ENCODE measurements around the gene DAPK1. TPM values are rescaled to one million over a fixed set of nuclear protein-coding genes. Genes with fewer than 3 reads are reported as not detected.
"Not testable (repeated sequence)": the region's sequence is repeated elsewhere in the genome, so short reads cannot be mapped to it uniquely, and the experiment has no call there.

Gene DAPK1
- total RNA-seq, 1 donor from 2014 or later: 0.69 TPM

GRCh38 chr9:87542141-87542540, 44.5 kb downstream of the DAPK1 start:
- intact Hi-C loops (cut with micrococcal nuclease): no loop called here

DNA sequence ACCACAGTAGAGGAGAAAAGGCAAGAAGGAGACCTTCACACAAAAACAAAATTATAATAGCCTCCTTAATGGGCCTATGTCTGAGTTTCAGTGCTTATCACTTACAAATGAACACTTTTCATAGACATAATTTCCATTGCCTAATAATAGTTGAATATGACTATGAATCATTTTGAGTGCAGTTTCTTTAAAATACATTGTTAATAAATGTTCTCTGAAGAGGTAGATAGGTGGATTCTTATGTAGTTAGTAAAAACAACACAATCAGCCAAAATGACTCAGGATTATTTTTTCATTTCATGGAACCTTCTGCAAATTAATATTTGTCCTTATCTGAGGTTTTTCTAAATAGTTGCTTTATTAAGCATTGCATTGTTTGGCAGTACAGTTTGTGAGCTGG, 45.6 kb downstream of the DAPK1 start:
- intact Hi-C loops (cut with micrococcal nuclease): no loop called here

DNA sequence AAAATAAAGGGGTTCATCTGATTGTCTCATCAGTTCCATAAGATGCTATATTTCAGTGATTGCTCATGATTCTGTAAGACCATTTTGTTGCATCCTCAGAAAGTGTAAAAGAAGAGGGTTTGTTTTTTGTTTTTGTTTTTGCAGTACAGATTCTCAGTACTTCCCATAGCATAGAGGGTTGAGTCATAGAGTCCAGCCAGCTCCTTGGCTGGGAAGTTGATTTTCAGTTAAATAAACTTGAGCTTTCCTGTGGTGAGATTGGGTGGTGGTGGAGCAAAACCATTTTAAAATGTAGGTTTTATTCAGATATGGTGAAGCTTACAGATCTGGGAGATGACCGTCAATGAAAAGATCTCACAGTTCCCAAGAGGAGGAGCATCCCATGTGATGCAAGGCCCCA, 48.2 kb downstream of the DAPK1 start:
- intact Hi-C loops (cut with micrococcal nuclease): no loop called here

DNA sequence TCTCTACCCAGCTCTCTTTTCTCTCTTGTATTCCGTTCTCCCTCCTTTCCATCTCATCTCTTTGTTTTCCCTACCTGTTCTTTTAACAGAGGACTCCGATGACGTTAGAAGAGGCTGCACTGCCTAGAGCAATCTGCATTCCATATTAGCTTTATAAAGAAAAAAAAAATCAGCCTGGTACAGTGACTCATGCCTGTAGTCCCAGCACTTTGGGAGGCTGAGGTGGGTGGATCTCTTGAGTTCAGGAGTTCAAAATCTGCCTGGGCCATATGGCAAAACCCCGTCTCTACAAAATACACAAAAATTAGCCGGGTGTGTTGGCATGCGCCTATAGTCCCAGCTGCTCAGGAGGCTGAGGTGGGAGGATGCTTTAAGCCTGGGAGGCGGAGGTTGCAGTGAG, 49.0 kb downstream of the DAPK1 start:
- intact Hi-C loops (cut with micrococcal nuclease): no loop called here

DNA sequence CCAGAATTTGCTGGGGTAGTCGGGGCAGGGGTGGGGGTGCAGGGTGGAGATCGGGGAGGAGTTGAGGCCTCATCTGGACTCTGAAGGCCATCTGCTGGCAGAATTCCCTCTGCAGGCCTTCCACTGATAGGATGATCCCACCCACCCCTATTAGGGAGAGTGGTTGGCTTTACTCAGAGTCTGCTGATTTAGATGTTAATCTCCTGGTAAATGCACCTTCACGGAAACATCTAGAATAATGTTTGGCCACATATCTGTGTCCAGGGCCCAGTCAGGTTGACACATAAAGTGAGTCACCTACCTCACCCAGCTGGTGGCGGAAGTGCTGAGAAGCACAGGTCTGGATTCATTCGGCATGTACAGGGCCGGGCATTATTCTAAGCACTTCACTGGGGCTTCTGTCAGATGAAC, 50.0 kb downstream of the DAPK1 start:
- intact Hi-C loops (cut with micrococcal nuclease): no loop called here

- intact Hi-C loops (cut with micrococcal nuclease): no loop called here
These were observed 50.5 kb downstream of the DAPK1 start for GRCh38 chr9:87548159-87548558.

- intact Hi-C loops (cut with micrococcal nuclease): not testable (repeated sequence)
These were observed 51.4 kb downstream of the DAPK1 start for GRCh38 chr9:87549088-87549487.

- intact Hi-C loops (cut with micrococcal nuclease): no loop called here
These were observed 52.1 kb downstream of the DAPK1 start for GRCh38 chr9:87549791-87550190.

DNA sequence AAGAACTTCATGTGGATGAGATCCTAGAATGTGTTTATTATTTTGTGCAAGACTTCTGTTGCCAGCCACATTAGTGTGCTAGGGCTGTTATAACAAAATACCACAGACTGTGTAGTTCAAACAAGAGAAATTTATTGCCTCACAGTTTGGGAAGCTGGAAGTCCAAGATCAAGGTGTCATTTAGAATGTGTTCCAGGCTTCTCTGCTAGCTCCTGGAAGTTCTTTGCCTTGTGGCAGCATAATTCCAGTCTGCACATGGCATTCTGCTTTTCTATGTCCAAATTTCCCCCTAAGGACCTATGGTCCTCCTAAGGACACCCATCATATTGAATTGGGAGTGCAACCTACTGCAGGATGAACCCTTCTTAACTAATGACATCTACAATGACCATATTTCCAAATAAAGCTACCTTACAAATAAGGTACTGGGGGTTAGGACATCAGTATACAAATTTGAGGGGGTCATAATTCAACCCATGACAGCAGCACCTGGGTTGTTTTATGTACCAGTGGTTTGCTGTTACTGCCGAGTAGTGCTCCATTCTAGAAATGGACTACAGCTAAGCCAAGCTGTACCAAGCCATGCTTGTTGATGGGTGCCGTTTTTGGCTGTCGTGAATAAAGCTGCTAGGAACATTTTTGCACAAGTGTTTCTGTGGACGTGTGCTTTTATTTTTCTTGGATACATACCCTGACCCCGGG, 52.7 kb downstream of the DAPK1 start:
- intact Hi-C loops (cut with micrococcal nuclease): no loop called here

DNA sequence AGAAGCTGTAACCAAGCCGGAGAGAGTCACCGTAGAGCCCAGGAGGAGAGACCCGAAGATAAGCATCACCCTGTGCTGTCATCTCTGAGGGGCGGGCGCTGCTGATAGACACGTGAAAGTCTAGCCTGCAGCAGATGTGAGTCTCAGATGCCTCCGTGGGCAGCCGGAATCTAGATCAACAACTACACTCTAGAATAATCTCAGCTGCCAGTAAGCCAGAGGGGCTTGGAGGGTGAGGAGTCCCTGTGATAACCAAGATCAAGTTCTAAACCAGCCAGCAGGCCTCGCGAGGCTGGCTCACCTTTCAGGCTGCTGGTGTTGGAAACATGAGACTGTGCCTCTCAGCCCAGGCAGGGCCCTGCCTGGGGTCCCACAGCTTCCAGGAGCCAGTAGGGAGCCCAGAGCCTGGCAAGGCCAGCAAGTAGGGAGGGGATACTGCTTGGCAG, 54.1 kb downstream of the DAPK1 start:
- intact Hi-C loops (cut with micrococcal nuclease): no loop called here

DNA sequence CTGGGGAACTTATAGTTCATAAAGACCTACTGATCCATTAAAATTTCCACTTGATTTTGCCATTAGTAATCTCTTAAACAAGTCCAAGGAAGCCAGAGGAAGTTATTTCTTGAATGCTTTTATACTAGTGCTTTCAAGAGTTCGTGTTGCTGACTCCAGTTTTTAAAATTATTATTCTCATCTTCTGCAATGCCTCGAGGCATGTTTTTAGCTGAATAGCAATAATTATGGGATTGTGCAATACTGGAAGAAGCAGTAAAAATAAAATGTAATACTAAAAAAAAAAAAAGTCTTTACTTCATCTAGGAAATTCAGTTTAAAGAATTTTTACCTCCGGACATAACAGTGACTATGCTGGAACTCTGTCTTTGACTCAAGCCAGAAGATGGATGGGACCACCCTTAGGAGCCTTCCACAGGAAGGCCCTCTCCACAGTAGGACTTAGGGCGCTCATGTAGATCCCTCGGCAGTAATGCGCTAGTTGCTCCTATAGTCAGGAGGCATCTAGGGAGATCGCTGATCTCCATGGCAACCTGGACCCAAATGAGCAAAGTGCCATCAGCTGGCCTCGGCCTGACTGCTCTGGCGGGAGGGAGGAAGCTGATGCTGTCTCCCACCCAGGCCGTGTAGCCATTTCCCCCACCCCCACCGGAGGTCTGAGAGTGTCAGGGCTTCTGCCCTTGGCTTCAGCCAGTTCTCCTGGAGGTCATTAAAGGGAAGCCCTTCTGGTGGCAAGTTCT, 56.7 kb downstream of the DAPK1 start:
- intact Hi-C loops (cut with micrococcal nuclease): no loop called here

- intact Hi-C loops (cut with micrococcal nuclease): no loop called here
These were observed 57.3 kb downstream of the DAPK1 start for GRCh38 chr9:87554976-87555375.

GRCh38 chr9:87556039-87556438, 58.4 kb downstream of the DAPK1 start:
- intact Hi-C loops (cut with micrococcal nuclease): no loop called here

DNA sequence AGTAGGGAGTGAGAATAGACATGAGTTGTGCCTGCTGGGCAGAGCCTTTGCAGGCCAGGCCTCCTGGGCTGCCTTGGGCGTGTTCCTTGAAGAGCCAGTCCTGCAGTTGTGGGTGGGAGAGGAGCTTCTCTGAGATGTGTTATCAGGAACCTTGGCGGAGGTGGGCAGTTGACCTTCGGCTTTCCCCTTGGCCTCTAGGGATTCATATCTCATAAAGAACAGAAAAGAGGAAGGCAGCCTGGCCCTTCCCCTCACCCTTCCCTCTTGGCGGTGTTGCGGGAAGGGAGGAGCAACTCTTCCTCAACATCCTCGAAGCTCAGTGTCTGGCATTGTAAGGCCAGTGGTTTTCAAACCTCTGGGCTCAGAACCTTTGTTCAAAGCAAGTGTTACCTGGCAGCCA, 59.2 kb downstream of the DAPK1 start:
- intact Hi-C loops (cut with micrococcal nuclease): no loop called here

DNA sequence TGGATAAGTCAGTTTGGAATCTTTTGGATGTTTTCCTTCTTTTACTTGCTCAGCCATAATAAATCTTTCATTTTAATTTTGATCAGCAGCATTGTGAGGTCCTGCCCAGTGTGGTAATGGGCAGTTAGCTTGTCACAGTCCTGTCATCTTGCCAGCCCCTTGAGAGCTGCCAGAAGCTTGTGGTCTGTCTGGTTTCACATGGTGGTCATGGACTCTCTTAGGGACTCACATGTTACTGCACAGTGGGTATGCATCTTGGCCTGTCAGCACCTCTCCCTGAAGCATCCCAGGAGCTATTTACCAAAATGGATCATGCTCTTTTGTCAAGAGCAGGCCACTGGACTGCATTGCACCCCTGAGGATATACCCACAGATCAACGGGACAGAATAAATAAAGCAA, 60.3 kb downstream of the DAPK1 start:
- intact Hi-C loops (cut with micrococcal nuclease): no loop called here

- intact Hi-C loops (cut with micrococcal nuclease): no loop called here
These were observed 61.0 kb downstream of the DAPK1 start for GRCh38 chr9:87558606-87559190.

- intact Hi-C loops (cut with micrococcal nuclease): loop anchor here (5.0 kb wide), 1 partner anchor 1650 kb away; no protein-coding TSS in a partner anchor
These were observed 64.4 kb downstream of the DAPK1 start for GRCh38 chr9:87562062-87562461.

DNA sequence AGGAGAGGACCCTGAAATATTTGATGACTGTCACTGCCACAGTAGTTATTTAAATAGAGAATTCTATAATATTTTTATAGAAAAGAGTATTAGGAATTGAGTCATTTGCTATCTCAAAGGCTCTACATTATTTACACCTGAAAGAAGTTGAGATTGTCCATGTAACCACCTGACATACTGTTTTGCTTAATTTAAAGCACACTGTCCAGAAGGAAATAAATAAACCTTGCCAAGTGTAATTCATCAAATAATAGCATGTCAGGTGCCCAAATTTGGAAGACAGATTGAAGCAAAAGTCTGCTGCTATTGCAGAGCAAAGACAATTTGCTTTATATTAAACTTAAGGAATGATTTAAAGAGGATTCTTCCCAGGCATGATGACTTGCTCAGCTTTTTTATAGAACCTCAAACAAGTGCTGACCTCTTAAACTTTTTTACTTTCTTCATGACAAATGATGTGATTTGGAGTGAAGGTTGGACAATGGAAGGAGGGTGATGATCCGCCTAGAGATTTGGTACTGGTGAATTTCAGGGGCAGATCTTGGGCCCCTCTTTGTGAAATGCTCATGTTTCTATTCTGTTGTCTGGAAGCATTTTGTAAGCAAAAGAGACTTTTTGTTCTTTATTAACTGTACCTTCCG, 65.0 kb downstream of the DAPK1 start:
- intact Hi-C loops (cut with micrococcal nuclease): loop anchor here (5.0 kb wide), 1 partner anchor 1650 kb away; no protein-coding TSS in a partner anchor

- intact Hi-C loops (cut with micrococcal nuclease): loop anchor here (5.0 kb wide), 1 partner anchor 1652 kb away; no protein-coding TSS in a partner anchor
These were observed 66.4 kb downstream of the DAPK1 start for GRCh38 chr9:87564111-87564510.

DNA sequence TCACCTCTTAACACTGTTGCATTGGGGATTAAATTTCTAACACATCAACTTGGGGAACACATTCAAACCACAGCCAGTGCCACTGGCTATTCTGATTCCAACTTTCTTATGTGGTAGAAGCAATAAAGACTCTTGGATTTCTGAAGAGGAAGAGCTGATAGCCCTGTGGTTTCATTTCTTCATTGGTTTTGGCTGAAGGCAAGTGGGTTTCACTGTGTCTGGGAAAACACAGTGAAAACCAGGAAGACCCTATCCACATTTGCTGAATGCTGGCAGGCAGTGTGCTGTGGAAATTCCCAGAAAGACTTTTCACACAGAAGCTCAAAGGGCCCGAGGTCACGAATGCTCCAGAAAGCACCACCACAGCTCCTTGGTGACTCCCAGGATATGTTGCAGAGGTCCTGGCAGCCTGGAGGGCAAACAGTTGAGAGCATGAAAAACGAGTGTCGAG, 67.1 kb downstream of the DAPK1 start:
- intact Hi-C loops (cut with micrococcal nuclease): loop anchor here (5.0 kb wide), 1 partner anchor 1653 kb away; no protein-coding TSS in a partner anchor

- intact Hi-C loops (cut with micrococcal nuclease): no loop called here
These were observed 69.3 kb downstream of the DAPK1 start for GRCh38 chr9:87567001-87567400.

DNA sequence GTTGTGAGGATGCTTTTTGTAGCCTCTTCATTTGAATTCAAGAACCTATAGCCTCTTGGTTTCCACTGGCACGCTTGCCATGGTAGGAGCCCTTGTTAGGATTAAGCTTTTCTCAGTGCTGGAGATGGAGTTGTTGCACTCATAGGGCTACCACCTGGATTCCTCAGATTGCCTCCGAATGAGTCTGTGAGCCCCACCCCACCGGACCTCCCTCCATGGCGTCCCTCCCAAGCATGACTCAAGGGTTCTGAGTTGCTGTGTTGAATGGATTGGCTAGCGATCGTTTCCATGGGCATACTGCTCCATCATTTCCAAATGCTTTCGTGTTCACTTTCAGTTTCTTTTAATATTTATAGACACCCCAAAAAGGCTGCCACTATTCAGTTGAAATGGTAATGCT, 69.9 kb downstream of the DAPK1 start:
- intact Hi-C loops (cut with micrococcal nuclease): no loop called here
